MCF 10A (cell line): ENCODE measurements around the gene DNAJC15. TPM values are rescaled to one million over a fixed set of nuclear protein-coding genes. Genes with fewer than 3 reads are reported as not detected.

Source experiments
- BruUV-seq: library from RNA; stranded (reverse); fragments of 400-500 nt; replicated peaks from 2 replicates; lab custom pipeline; 2021; lab: Mats Ljungman, UMichigan
- CTCF ChIA-PET: fragments of 300-600 bp; sonication (Branson Sonifier 250); formaldehyde crosslinking; extraction: SDS; loops from one replicate; lab custom pipeline; 2021; ENCODE audit warnings: antibody characterized with exemption, inconsistent platforms; lab: Yijun Ruan, JAX
- POLR2A ChIA-PET: fragments of 300-600, 350-650 bp; sonication (Branson Sonifier 250); formaldehyde crosslinking; extraction: SDS; loops from one replicate; lab custom pipeline; 2020; ENCODE audit warnings: antibody characterized with exemption, inconsistent platforms; lab: Yijun Ruan, JAX
- DNase-seq: peaks from one replicate; pipeline ENCODE4 v3.0.0-alpha.2; 2018; ENCODE audit not compliant: unreplicated experiment
- H3K27ac Mint-ChIP-seq: one replicate; pipeline ENCODE4 v1.8.0; 2022; ENCODE audit warnings: mild to moderate bottlenecking, low read depth, mixed read lengths; ENCODE audit not compliant: unreplicated experiment
- H3K27me3 Mint-ChIP-seq: one replicate; pipeline ENCODE4 v1.8.0; 2022; ENCODE audit warnings: mixed read lengths; ENCODE audit not compliant: insufficient read depth, unreplicated experiment
- H3K36me3 Mint-ChIP-seq: one replicate; pipeline ENCODE4 v1.8.0; 2022; ENCODE audit warnings: mild to moderate bottlenecking, moderate library complexity, mixed read lengths; ENCODE audit not compliant: insufficient read depth, unreplicated experiment
- H3K4me1 Mint-ChIP-seq: one replicate; pipeline ENCODE4 v1.8.0; 2022; ENCODE audit warnings: mixed read lengths; ENCODE audit not compliant: insufficient read depth, unreplicated experiment
- H3K4me3 Mint-ChIP-seq: one replicate; pipeline ENCODE4 v1.8.0; 2022; ENCODE audit warnings: mild to moderate bottlenecking, moderate library complexity, mixed read lengths; ENCODE audit not compliant: unreplicated experiment
- H3K9me3 Mint-ChIP-seq: one replicate; pipeline ENCODE4 v1.8.0; 2022; ENCODE audit warnings: mixed read lengths; ENCODE audit not compliant: unreplicated experiment
- CTCF ChIP-seq: fragments of 200-600 bp; IDR thresholded peaks from one replicate; pipeline ENCODE4 v1.8.0; 2022; ENCODE audit warnings: antibody characterized with exemption, mild to moderate bottlenecking; ENCODE audit not compliant: unreplicated experiment
- intact Hi-C: fragments of 100-400 bp; cut with micrococcal nuclease; formaldehyde crosslinking; loops from 2 replicates; pipeline ENCODE4 v1.14.1; 2022
- total RNA-seq: library from RNA; stranded (reverse); gene quantifications from 2 replicates; pipeline ENCODE4 v1.2.3, GENCODE V29; 2022

DNAJC15 gene
- total RNA-seq, 1 experiment from 2014 or later: 34.0 TPM

GRCh38 chr13:43085545-43085944 is 62.2 kb downstream of the DNAJC15 start:
- intact Hi-C loops: loop anchor here (1.0 to 10.0 kb wide), 5 partner anchors 111 to 719 kb away; no protein-coding TSS in a partner anchor
- TF ChIP-seq CTCF: peak; percentile 32
- BruUV-seq: no TSS peak
- no peak overlapping the region for H3K4me3 Mint-ChIP-seq
- POLR2A ChIA-PET: interaction anchor here (0.6 to 1.4 kb wide), 3 partner anchors 10 to 719 kb away, joined by 3 to 6 read pairs (median 3); no protein-coding TSS in a partner anchor
- H3K9me3 Mint-ChIP-seq: peaks cover 7% of the 10 kb centered on the region
- CTCF ChIA-PET: interaction anchor here (0.7 to 5.4 kb wide), 15 partner anchors 9 to 789 kb away, joined by 3 to 30 read pairs (median 4); partner anchors contain the start of gene ENOX1
- H3K27ac Mint-ChIP-seq: no peak overlapping the region
- DNase-seq: peak; percentile 46
- no peaks in the 10 kb centered on the region for H3K27me3 Mint-ChIP-seq
- peaks cover 16% of the 10 kb centered on the region for H3K4me1 Mint-ChIP-seq
- H3K36me3 Mint-ChIP-seq: peaks cover 42% of the 10 kb centered on the region

GRCh38 chr13:43086181-43086580 is 62.8 kb downstream of the DNAJC15 start:
- Mint-ChIP-seq H3K27ac (no peak overlapping the region), H3K36me3 (peaks cover 42% of the 10 kb centered on the region), H3K4me3 (no peak overlapping the region), H3K4me1 (peaks cover 16% of the 10 kb centered on the region), H3K27me3 (no peaks in the 10 kb centered on the region), H3K9me3 (peaks cover 7% of the 10 kb centered on the region)
- no peak for DNase-seq
- intact Hi-C loops: loop anchor here (10.0 kb wide), 3 partner anchors 111 to 491 kb away; no protein-coding TSS in a partner anchor
- ChIA-PET POLR2A (interaction anchor here (0.8 kb wide), 1 partner anchor 29 kb away, joined by 3 read pairs; no protein-coding TSS in a partner anchor), CTCF (interaction anchor here (0.6 to 5.4 kb wide), 9 partner anchors 11 to 788 kb away, joined by 3 to 30 read pairs (median 4); no protein-coding TSS in a partner anchor)
- no peak for TF ChIP-seq CTCF
- BruUV-seq: no TSS peak

- Mint-ChIP-seq H3K4me1 (peaks cover 16% of the 10 kb centered on the region), H3K9me3 (peaks cover 7% of the 10 kb centered on the region), H3K4me3 (no peak overlapping the region), H3K36me3 (peaks cover 32% of the 10 kb centered on the region), H3K27me3 (no peaks in the 10 kb centered on the region), H3K27ac (no peak overlapping the region)
- CTCF ChIA-PET: interaction anchor here (0.6 to 5.4 kb wide), 8 partner anchors 12 to 717 kb away, joined by 3 to 30 read pairs (median 4); no protein-coding TSS in a partner anchor
- POLR2A ChIA-PET: interaction anchor here (0.5 to 1.2 kb wide), 3 partner anchors 92 to 791 kb away, joined by 3 read pairs; partner anchors contain the start of gene CCDC122
- intact Hi-C loops: loop anchor here (10.0 kb wide), 3 partner anchors 113 to 493 kb away; no protein-coding TSS in a partner anchor
- no peak for DNase-seq
- no TSS peak for BruUV-seq
- TF ChIP-seq CTCF: no peak
Measured at GRCh38 chr13:43088093-43088511, 64.7 kb downstream of the DNAJC15 start.

GRCh38 chr13:43089912-43090498 is 66.6 kb downstream of the DNAJC15 start:
- peaks cover 19% of the 10 kb centered on the region for H3K4me1 Mint-ChIP-seq
- no peak for DNase-seq
- BruUV-seq: no TSS peak
- no peak overlapping the region for H3K4me3 Mint-ChIP-seq
- H3K9me3 Mint-ChIP-seq: peaks cover 7% of the 10 kb centered on the region
- H3K27ac Mint-ChIP-seq: no peak overlapping the region
- H3K36me3 Mint-ChIP-seq: peaks cover 33% of the 10 kb centered on the region
- no peak for TF ChIP-seq CTCF
- ChIA-PET CTCF (no interaction called here), POLR2A (no interaction called here)
- intact Hi-C loops: loop anchor here (10.0 kb wide), 3 partner anchors 115 to 495 kb away; no protein-coding TSS in a partner anchor
- no peaks in the 10 kb centered on the region for H3K27me3 Mint-ChIP-seq
